Measurements from ENCODE around the gene NOL9. TPM values are rescaled to one million over a fixed set of nuclear protein-coding genes. Genes with fewer than 3 reads are reported as not detected.
A peak's percentile ranks its signal among the peaks of the same experiment; 100 is the strongest.

NOL9 gene
- total and polyA plus RNA-seq, 9 of the 15 experiments (the other 6 are each of a cell fraction or from before 2014, with no cell fraction given) = 5.6 to 76.5 (median 47.3) TPM

- TF ChIP-seq RAD21 (CRISPR knock-in tag; conservative IDR thresholded peaks at IDR 0.05 in 1 of 2, IDR thresholded peaks at IDR 0.05 in 1 of 2) = peak; percentile 14 to 72; a peak in 3 of 4 replicates
- peak in 1 of 2 experiments; percentile 19; a peak in 1 of 4 replicates for TF ChIP-seq MAZ (CRISPR knock-in tag; conservative IDR thresholded peaks at IDR 0.05 in 1 of 2, IDR thresholded peaks at IDR 0.05 in 1 of 2)
- no peak for TF ChIP-seq HIVEP1 (CRISPR knock-in tag; IDR thresholded peaks at IDR 0.05)
- no peak for TF ChIP-seq SAFB2 (IDR thresholded peaks at IDR 0.05; ENCODE audit: borderline replicate concordance, low read depth, low read length, severe bottlenecking)
- TF ChIP-seq DACH1 (IDR thresholded peaks at IDR 0.05; ENCODE audit: partially characterized antibody) = peak; percentile 31
- TF ChIP-seq ELK3 (CRISPR knock-in tag; IDR thresholded peaks at IDR 0.05) = no peak
- peak in 1 of 2 experiments; percentile 93; a peak in 2 of 4 replicates for TF ChIP-seq TEAD1 (CRISPR knock-in tag; IDR thresholded peaks at IDR 0.05)
- 0 out of 2 replicates have a peak, but pooled peaks have one; percentile 27 for TF ChIP-seq FOXJ2 (tag; IDR thresholded peaks at IDR 0.05)
- TF ChIP-seq SP1 (CRISPR knock-in tag; IDR thresholded peaks at IDR 0.05) = peak; percentile 26; the same call in 1 of the 2 replicates
- TF ChIP-seq SAFB (IDR thresholded peaks at IDR 0.05; ENCODE audit: borderline replicate concordance, low read depth, low read length) = no peak
- TF ChIP-seq ZNF384 (IDR thresholded peaks at IDR 0.05; ENCODE audit: low read depth, low read length) = peak; percentile 68
- TF ChIP-seq CREB5 (CRISPR knock-in tag; IDR thresholded peaks at IDR 0.05) = no peak
- TF ChIP-seq PML (IDR thresholded peaks at IDR 0.05; ENCODE audit: low read length) = no peak
- peak; percentile 84 to 93 (median 85) for TF ChIP-seq CTCF (IDR thresholded peaks at IDR 0.05 in 2 of 3, conservative IDR thresholded peaks at IDR 0.05 in 1 of 3; ENCODE audit: insufficient read depth in 2 of 3, low read depth in 1 of 3, low read length in 3 of 3)
- peak; percentile 49; the same call in 1 of the 2 replicates for TF ChIP-seq POLR2AphosphoS5 (IDR thresholded peaks at IDR 0.05; ENCODE audit: control insufficient read depth, insufficient read depth, low read depth, low read length)
- peak; percentile 69 for TF ChIP-seq TFAP4 (CRISPR knock-in tag; IDR thresholded peaks at IDR 0.05; ENCODE audit: borderline replicate concordance)
- TF ChIP-seq ESRRA (IDR thresholded peaks at IDR 0.05; ENCODE audit: borderline replicate concordance, low read depth) = peak; percentile 47; the same call in 1 of the 2 replicates
Measured at GRCh38 chr1:6523566-6523965, 30.7 kb downstream of the NOL9 start (continued).
